SU-DHL-6 (cell line): ENCODE data around the gene AOC2.

Experiments used
- H2AFZ ChIP-seq: fragments of 200-600 bp; sonication (generic); 2 replicates; pipeline ENCODE4 v1.6.1; 2014; ENCODE audit warnings: low read depth, mild to moderate bottlenecking, moderate library complexity, mixed read lengths, antibody characterized with exemption, low read length; ENCODE audit not compliant: severe bottlenecking
- H3F3A ChIP-seq: fragments of 200-600 bp; shearing (Covaris generic); 2 replicates; pipeline ENCODE4 v1.6.0; 2016; ENCODE audit warnings: antibody characterized with exemption, mild to moderate bottlenecking; ENCODE audit not compliant: insufficient read depth
- H3K27ac ChIP-seq: fragments of 200-600 bp; sonication (generic); 2 replicates; pipeline ENCODE4 v1.5.1; 2016; ENCODE audit warnings: low read depth, mild to moderate bottlenecking, low read length, moderate library complexity, mixed read lengths
- H3K27me3 ChIP-seq: fragments of 200-600 bp; sonication (generic), shearing (Covaris generic); 2 replicates; pipeline ENCODE4 v1.6.0; 2014; ENCODE audit warnings: mild to moderate bottlenecking, low read length
- H3K36me3 ChIP-seq: fragments of 200-600 bp; sonication (generic); 2 replicates; pipeline ENCODE4 v1.6.1; 2014; ENCODE audit warnings: mild to moderate bottlenecking, low read length, mixed read lengths
- H3K4me2 ChIP-seq: fragments of 300-600, 200-600 bp; shearing (Covaris generic), sonication (generic); 2 replicates; pipeline ENCODE4 v1.6.0; 2014; ENCODE audit warnings: low read length, low read depth, mild to moderate bottlenecking; ENCODE audit not compliant: poor library complexity, severe bottlenecking
- H3K4me3 ChIP-seq: fragments of 200-600 bp; sonication (generic); 2 replicates; pipeline ENCODE4 v1.5.1; 2014; ENCODE audit warnings: antibody characterized with exemption, low read length, mild to moderate bottlenecking, mixed read lengths; ENCODE audit not compliant: insufficient read depth, poor library complexity, severe bottlenecking
- H3K79me2 ChIP-seq: fragments of 200-600 bp; sonication (generic); 2 replicates; pipeline ENCODE4 v1.6.1; 2014; ENCODE audit warnings: mild to moderate bottlenecking, low read length, moderate library complexity; ENCODE audit not compliant: insufficient read depth
- H3K9ac ChIP-seq: fragments of 200-600 bp; sonication (generic); 2 replicates; pipeline ENCODE4 v1.7.0; 2014; ENCODE audit warnings: mild to moderate bottlenecking, low read length
- H3K9me2 ChIP-seq: fragments of 200-600 bp; sonication (generic); replicated peaks from 2 replicates; pipeline ENCODE4 v1.6.1; 2014; ENCODE audit warnings: low read length; ENCODE audit not compliant: insufficient read depth
- H3K9me3 ChIP-seq: fragments of 200-600 bp; sonication (generic); 2 replicates; pipeline ENCODE4 v1.6.1; 2014; ENCODE audit warnings: low read length, mixed read lengths; ENCODE audit not compliant: insufficient read depth
- H4K20me1 ChIP-seq: fragments of 200-600 bp; sonication (generic); 2 replicates; pipeline ENCODE4 v1.6.1; 2014; ENCODE audit warnings: low read depth, mild to moderate bottlenecking, antibody characterized with exemption, low read length, moderate library complexity, mixed read lengths
- CTCF ChIP-seq: fragments of 200-600 bp; sonication (generic); IDR thresholded peaks from one replicate; pipeline ENCODE4 v1.5.1; 2017; ENCODE audit warnings: antibody characterized with exemption, mild to moderate bottlenecking, low read length, moderate library complexity; ENCODE audit not compliant: insufficient read depth, poor library complexity, severe bottlenecking
- EZH2phosphoT487 ChIP-seq: fragments of 200-600 bp; sonication (generic), shearing (Covaris generic); conservative IDR thresholded peaks from 2 replicates; pipeline ENCODE4 v1.6.1; 2018; ENCODE audit warnings: mild to moderate bottlenecking, antibody characterized with exemption, low read length, moderate library complexity, mixed read lengths

The AOC2 gene

DNA sequence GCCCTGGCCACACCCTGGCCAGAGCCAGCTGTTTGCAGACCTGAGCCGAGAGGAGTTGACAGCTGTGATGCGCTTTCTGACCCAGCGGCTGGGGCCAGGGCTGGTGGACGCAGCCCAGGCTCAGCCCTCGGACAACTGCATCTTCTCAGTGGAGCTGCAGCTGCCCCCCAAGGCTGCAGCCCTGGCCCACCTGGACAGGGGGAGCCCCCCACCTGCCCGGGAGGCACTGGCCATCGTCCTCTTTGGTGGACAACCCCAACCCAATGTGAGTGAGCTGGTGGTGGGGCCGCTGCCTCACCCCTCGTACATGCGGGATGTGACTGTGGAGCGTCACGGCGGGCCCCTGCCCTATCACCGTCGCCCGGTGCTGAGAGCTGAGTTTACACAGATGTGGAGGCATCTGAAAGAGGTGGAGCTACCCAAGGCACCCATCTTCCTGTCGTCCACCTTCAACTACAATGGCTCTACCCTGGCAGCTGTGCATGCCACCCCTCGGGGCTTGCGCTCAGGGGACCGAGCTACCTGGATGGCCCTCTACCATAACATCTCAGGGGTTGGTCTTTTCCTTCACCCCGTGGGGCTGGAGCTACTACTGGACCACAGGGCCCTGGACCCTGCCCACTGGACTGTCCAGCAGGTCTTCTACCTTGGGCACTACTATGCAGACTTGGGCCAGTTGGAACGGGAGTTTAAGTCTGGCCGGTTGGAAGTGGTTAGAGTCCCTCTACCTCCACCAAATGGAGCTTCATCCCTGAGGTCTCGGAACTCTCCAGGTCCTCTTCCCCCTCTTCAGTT is 578 bp downstream of the AOC2 start:
- Histone ChIP-seq H3K36me3 (peaks cover 11% of the 10 kb centered on the region), H3F3A (no peaks in the 10 kb centered on the region), H3K4me3 (no peak overlapping the region), H3K27me3 (no peaks in the 10 kb centered on the region), H3K27ac (no peak overlapping the region), H3K4me2 (no peak overlapping the region), H2AFZ (no peak overlapping the region), H4K20me1 (no peaks in the 10 kb centered on the region), H3K9me2 (no peaks in the 10 kb centered on the region), H3K9me3 (no peaks in the 10 kb centered on the region), H3K9ac (no peak overlapping the region), H3K79me2 (no peaks in the 10 kb centered on the region)
- no peak for TF ChIP-seq CTCF
- TF ChIP-seq EZH2phosphoT487 = no peak

GRCh38 chr17:42845556-42845917 is 1.2 kb downstream of the AOC2 start:
- Histone ChIP-seq H3K9me3 (no peaks in the 10 kb centered on the region), H3K9ac (no peak overlapping the region), H2AFZ (no peak overlapping the region), H3K4me3 (no peak overlapping the region), H3K27ac (no peak overlapping the region), H3K79me2 (no peaks in the 10 kb centered on the region), H4K20me1 (no peaks in the 10 kb centered on the region), H3K4me2 (no peak overlapping the region), H3K9me2 (no peaks in the 10 kb centered on the region), H3F3A (no peaks in the 10 kb centered on the region), H3K36me3 (peaks cover 11% of the 10 kb centered on the region), H3K27me3 (no peaks in the 10 kb centered on the region)
- TF ChIP-seq EZH2phosphoT487 (no peak), CTCF (no peak)

GRCh38 chr17:42845918-42846593 is 1.7 kb downstream of the AOC2 start:
- Histone ChIP-seq H3K9ac (no peak overlapping the region), H3K27me3 (no peaks in the 10 kb centered on the region), H3K79me2 (no peaks in the 10 kb centered on the region), H3K4me2 (no peak overlapping the region), H3K9me3 (no peaks in the 10 kb centered on the region), H3K36me3 (peaks cover 11% of the 10 kb centered on the region), H4K20me1 (no peaks in the 10 kb centered on the region), H3K9me2 (no peaks in the 10 kb centered on the region), H2AFZ (no peak overlapping the region), H3F3A (no peaks in the 10 kb centered on the region), H3K4me3 (no peak overlapping the region), H3K27ac (no peak overlapping the region)
- TF ChIP-seq CTCF = no peak
- no peak for TF ChIP-seq EZH2phosphoT487
